Hippocampal formation (tissue), 2 donors: Measurements from ENCODE around the gene ARHGEF11.

Source experiments
- DNase-seq, 2 donors: peaks; one replicate each; lab custom pipeline; 2025; lab: John Stamatoyannopoulos, UW

The ARHGEF11 gene

GRCh38 chr1:156949127-156949526, 96.4 kb downstream of the ARHGEF11 start:
- DNase-seq, result no peak

- no peak for DNase-seq
Observed at GRCh38 chr1:156948708-156949107, 96.8 kb downstream of the ARHGEF11 start.

GRCh38 chr1:156947818-156948525, 97.6 kb downstream of the ARHGEF11 start:
- no peak for DNase-seq

- no peak for DNase-seq
Observed at GRCh38 chr1:156947127-156947526, 98.4 kb downstream of the ARHGEF11 start.

- DNase-seq, result no peak
Observed at GRCh38 chr1:156945881-156946661, 99.5 kb downstream of the ARHGEF11 start.

- no peak for DNase-seq
Observed at GRCh38 chr1:156944848-156945247, 100.7 kb downstream of the ARHGEF11 start.

- DNase-seq, result no peak
Observed at GRCh38 chr1:156944268-156944667, 101.3 kb downstream of the ARHGEF11 start.

GRCh38 chr1:156943756-156944155, 101.8 kb downstream of the ARHGEF11 start:
- DNase-seq, result no peak

GRCh38 chr1:156942576-156942975, 103.0 kb downstream of the ARHGEF11 start:
- no peak for DNase-seq

GRCh38 chr1:156942176-156942575, 103.4 kb downstream of the ARHGEF11 start:
- no peak for DNase-seq

GRCh38 chr1:156941675-156942074, 103.9 kb downstream of the ARHGEF11 start:
- DNase-seq, result no peak

- no peak for DNase-seq
Observed at GRCh38 chr1:156939786-156940334, 105.7 kb downstream of the ARHGEF11 start.

GRCh38 chr1:156938813-156939212, 106.7 kb downstream of the ARHGEF11 start:
- no peak for DNase-seq

- no peak for DNase-seq
Observed at GRCh38 chr1:156937883-156938282, 107.7 kb downstream of the ARHGEF11 start.

GRCh38 chr1:156936721-156937220, 108.8 kb downstream of the ARHGEF11 start:
- no peak for DNase-seq

GRCh38 chr1:156936191-156936590, 109.4 kb downstream of the ARHGEF11 start:
- DNase-seq, result no peak

GRCh38 chr1:156935505-156936128, 109.9 kb downstream of the ARHGEF11 start:
- no peak for DNase-seq

GRCh38 chr1:156933136-156933535, 112.4 kb downstream of the ARHGEF11 start:
- DNase-seq, result no peak

- DNase-seq, result no peak
Observed at GRCh38 chr1:156931974-156932710, 113.4 kb downstream of the ARHGEF11 start.

- DNase-seq, result no peak
Observed at GRCh38 chr1:156931211-156931952, 114.2 kb downstream of the ARHGEF11 start.

GRCh38 chr1:156930483-156930882, 115.1 kb downstream of the ARHGEF11 start:
- DNase-seq, result no peak
